ENCODE measurements around the gene RBM8A. TPM values are rescaled to one million over a fixed set of nuclear protein-coding genes. Genes with fewer than 3 reads are reported as not detected.
A peak's percentile ranks its signal among the peaks of the same experiment; 100 is the strongest.

The RBM8A gene
- total and polyA plus RNA-seq, 7 donors = 77.8 to 138 (median 97.9) TPM

GRCh38 chr1:145956781-145957442 lies 29.6 kb upstream of the RBM8A start:
- Histone ChIP-seq H3K9me3 (no peaks in the 10 kb centered on the region), H3K36me3 (peaks cover 0 to 10% (median 0%) of the 10 kb centered on the region in 4 donors), H3K4me3 (peak overlapping the region; percentile 62 to 95 (median 74)), H3K27me3 (no peaks in the 10 kb centered on the region), H3K4me1 (peaks cover 0 to 84% (median 68%) of the 10 kb centered on the region in 4 donors), H3K27ac (peak overlapping the region; percentile 95 to 100 (median 96))
- peak; percentile 84 for DNase-seq
- WGBS, 2 donors = 12 to 34% methylated on average over 3 of the region's 3 CpGs
- intact Hi-C loops (cut with DNase I) = loop anchor here (5.0 kb wide), 1 partner anchor 100 kb away; the partner anchor contains the start of gene PIAS3
- TF ChIP-seq POLR2AphosphoS5 (IDR thresholded peaks at IDR 0.05) = peak in 3 of 4 donors; percentile 21 to 62 (median 59)
- no peak for TF ChIP-seq POLR2A (IDR thresholded peaks at IDR 0.05)
- peak in 1 of 4 donors; percentile 25 for TF ChIP-seq EP300 (IDR thresholded peaks at IDR 0.05)
- no peak for TF ChIP-seq CTCF (IDR thresholded peaks at IDR 0.05)

GRCh38 chr1:145956361-145956760 lies 29.1 kb upstream of the RBM8A start:
- Histone ChIP-seq H3K27me3 (no peaks in the 10 kb centered on the region), H3K27ac (peak overlapping the region; percentile 95 to 100 (median 96)), H3K4me1 (peaks cover 0 to 84% (median 63%) of the 10 kb centered on the region in 4 donors), H3K36me3 (peaks cover 0 to 10% (median 0%) of the 10 kb centered on the region in 4 donors), H3K4me3 (peak overlapping the region; percentile 62 to 95 (median 74)), H3K9me3 (no peaks in the 10 kb centered on the region)
- DNase-seq = no peak
- intact Hi-C loops (cut with DNase I) = loop anchor here (5.0 kb wide), 1 partner anchor 99 kb away; the partner anchor contains the start of gene PIAS3
- TF ChIP-seq POLR2AphosphoS5 (IDR thresholded peaks at IDR 0.05) (no peak), POLR2A (IDR thresholded peaks at IDR 0.05) (no peak), EP300 (IDR thresholded peaks at IDR 0.05) (no peak), CTCF (IDR thresholded peaks at IDR 0.05) (no peak)

GRCh38 chr1:145955436-145955835 lies 28.2 kb upstream of the RBM8A start:
- 55 to 81% methylated on average over 2 of the region's 2 CpGs for WGBS, 2 donors
- Histone ChIP-seq H3K36me3 (peaks cover 0 to 10% (median 0%) of the 10 kb centered on the region in 4 donors), H3K27ac (peak overlapping the region; percentile 95 to 100 (median 96)), H3K27me3 (no peaks in the 10 kb centered on the region), H3K4me1 (peaks cover 0 to 84% (median 64%) of the 10 kb centered on the region in 4 donors), H3K9me3 (no peaks in the 10 kb centered on the region), H3K4me3 (peak overlapping the region in 2 of 4 donors; percentile 73 to 74)
- intact Hi-C loops (cut with DNase I) = loop anchor here (5.0 kb wide), 1 partner anchor 98 kb away; the partner anchor contains the start of gene PIAS3
- TF ChIP-seq POLR2A (IDR thresholded peaks at IDR 0.05) = no peak
- no peak for TF ChIP-seq POLR2AphosphoS5 (IDR thresholded peaks at IDR 0.05)
- no peak for TF ChIP-seq CTCF (IDR thresholded peaks at IDR 0.05)
- TF ChIP-seq EP300 (IDR thresholded peaks at IDR 0.05) = no peak
- DNase-seq = no peak

- DNase-seq = no peak
- H3K4me3 ChIP-seq = no peak overlapping the region
- peaks cover 0 to 10% (median 0%) of the 10 kb centered on the region in 4 donors for H3K36me3 ChIP-seq
- TF ChIP-seq EP300 (IDR thresholded peaks at IDR 0.05) (no peak), POLR2A (IDR thresholded peaks at IDR 0.05) (no peak), POLR2AphosphoS5 (IDR thresholded peaks at IDR 0.05) (no peak), CTCF (IDR thresholded peaks at IDR 0.05) (no peak)
- H3K27me3 ChIP-seq = no peaks in the 10 kb centered on the region
- peak overlapping the region in 2 of 4 donors; percentile 39 to 95 for H3K27ac ChIP-seq
- intact Hi-C loops (cut with DNase I) = no loop called here
- WGBS, 2 donors = 41 to 81% methylated on average over 6 of the region's 6 CpGs
- H3K9me3 ChIP-seq = no peaks in the 10 kb centered on the region
- peaks cover 0 to 85% (median 70%) of the 10 kb centered on the region in 4 donors for H3K4me1 ChIP-seq
Measured at GRCh38 chr1:145953861-145954260, 26.6 kb upstream of the RBM8A start.
